ENCODE results near the gene SYNGR4.

Gene SYNGR4

DNA sequence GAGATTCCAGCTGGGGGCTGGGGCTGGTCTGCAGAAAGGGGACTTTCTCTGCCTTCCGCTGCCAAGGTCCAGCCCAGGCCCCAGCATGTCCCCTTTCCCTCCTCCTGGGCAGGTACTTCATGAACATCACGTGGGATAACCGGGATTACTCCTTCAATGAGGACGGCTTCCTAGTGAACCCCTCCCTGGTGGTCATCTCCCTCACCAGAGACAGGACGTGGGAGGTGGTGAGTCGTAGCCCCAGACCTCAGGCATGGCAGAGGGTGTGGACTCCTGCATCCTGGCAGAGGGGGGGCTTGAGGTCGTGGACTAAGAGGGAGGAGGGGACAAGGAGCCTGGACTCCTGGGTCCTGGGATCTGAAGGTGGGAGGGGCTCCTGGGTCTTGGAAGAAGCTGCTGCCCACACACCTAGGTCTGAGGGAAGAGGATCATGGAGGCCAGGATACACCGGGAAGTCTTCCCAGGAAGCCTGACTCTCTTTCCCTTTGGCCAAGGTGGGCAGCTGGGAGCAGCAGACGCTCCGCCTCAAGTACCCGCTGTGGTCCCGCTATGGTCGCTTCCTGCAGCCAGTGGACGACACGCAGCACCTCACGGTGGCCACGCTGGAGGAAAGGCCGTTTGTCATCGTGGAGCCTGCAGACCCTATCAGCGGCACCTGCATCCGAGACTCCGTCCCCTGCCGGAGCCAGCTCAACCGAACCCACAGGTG, 49.9 kb downstream of the SYNGR4 start:
- TF ChIP-seq ZFX (IDR thresholded peaks at IDR 0.05; ENCODE audit: borderline replicate concordance), result no peak
- TF ChIP-seq, protein P1, sequence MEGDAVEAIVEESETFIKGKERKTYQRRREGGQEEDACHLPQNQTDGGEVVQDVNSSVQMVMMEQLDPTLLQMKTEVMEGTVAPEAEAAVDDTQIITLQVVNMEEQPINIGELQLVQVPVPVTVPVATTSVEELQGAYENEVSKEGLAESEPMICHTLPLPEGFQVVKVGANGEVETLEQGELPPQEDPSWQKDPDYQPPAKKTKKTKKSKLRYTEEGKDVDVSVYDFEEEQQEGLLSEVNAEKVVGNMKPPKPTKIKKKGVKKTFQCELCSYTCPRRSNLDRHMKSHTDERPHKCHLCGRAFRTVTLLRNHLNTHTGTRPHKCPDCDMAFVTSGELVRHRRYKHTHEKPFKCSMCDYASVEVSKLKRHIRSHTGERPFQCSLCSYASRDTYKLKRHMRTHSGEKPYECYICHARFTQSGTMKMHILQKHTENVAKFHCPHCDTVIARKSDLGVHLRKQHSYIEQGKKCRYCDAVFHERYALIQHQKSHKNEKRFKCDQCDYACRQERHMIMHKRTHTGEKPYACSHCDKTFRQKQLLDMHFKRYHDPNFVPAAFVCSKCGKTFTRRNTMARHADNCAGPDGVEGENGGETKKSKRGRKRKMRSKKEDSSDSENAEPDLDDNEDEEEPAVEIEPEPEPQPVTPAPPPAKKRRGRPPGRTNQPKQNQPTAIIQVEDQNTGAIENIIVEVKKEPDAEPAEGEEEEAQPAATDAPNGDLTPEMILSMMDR (IDR thresholded peaks at IDR 0.05), result no peak
- 0 out of 2 replicates have a peak overlapping the region, but pooled peaks have one; percentile 26 for H3K27ac ChIP-seq

DNA sequence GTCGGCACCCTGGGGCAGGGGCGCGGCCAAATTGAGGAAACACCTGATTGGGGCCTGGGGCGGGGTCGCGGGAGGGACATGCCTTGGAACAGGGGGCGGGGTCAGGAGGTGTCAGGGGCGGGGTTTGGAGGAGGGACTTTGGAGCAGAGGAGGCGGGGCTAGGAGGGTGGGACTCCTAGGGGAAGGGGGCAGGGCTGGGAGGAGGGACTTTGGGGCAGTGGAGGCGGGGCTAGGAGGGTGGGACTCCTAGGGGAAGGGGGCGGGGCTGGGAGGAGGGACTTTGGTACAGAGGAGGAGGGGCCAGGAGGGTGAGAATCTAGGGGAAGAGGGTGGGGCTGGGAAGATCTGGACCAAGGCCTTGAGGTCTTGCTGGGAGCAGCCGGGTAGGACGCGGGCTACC, 51.2 kb downstream of the SYNGR4 start:
- TF ChIP-seq ZFX (IDR thresholded peaks at IDR 0.05; ENCODE audit: borderline replicate concordance), result no peak
- TF ChIP-seq, protein P1 (IDR thresholded peaks at IDR 0.05), result no peak
- 0 out of 2 replicates have a peak overlapping the region, but pooled peaks have one; percentile 26 for H3K27ac ChIP-seq

DNA sequence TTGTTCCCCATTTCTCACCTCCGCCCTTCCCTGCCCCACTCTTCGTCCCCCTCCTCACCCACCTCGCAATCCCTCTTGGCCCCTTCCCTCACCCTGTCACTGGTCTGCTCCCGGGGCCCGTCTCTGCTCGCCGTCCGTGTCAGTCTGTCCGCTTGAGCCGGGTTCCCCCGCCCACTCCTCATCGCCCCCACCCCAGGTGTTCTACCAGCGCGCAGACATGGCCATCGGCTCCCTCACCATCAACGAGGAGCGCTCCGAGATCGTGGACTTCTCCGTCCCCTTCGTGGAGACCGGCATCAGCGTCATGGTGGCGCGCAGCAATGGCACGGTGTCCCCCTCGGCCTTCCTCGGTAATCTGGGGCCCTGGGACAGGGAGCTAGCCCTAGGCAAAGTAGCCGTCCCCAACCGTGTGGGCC, 51.6 kb downstream of the SYNGR4 start:
- no peak for TF ChIP-seq ZFX (IDR thresholded peaks at IDR 0.05; ENCODE audit: borderline replicate concordance)
- TF ChIP-seq, protein P1 (IDR thresholded peaks at IDR 0.05), result no peak
- no peak overlapping the region for H3K27ac ChIP-seq

DNA sequence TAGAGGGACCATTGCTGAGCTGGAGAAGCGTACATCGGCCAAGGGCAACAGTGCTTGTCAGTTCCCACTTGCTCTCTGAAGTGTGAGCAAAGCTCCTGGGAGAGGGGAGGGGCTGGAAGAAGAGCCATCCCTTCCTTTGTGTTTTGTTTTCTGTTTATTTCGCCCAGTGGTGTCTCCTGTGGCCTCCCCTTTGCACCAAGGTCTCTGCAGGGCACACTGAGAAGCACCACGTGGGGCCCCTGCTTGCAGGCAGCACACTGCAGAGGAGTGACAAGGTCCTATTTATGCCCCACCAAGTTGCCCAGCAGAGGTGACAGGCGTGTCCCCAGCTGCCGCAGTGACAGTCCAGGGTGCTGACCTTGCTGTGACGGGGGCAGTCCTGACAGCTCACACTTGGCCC, 53.3 kb downstream of the SYNGR4 start:
- no peak overlapping the region for H3K27ac ChIP-seq
- no peak for TF ChIP-seq ZFX (IDR thresholded peaks at IDR 0.05; ENCODE audit: borderline replicate concordance)

DNA sequence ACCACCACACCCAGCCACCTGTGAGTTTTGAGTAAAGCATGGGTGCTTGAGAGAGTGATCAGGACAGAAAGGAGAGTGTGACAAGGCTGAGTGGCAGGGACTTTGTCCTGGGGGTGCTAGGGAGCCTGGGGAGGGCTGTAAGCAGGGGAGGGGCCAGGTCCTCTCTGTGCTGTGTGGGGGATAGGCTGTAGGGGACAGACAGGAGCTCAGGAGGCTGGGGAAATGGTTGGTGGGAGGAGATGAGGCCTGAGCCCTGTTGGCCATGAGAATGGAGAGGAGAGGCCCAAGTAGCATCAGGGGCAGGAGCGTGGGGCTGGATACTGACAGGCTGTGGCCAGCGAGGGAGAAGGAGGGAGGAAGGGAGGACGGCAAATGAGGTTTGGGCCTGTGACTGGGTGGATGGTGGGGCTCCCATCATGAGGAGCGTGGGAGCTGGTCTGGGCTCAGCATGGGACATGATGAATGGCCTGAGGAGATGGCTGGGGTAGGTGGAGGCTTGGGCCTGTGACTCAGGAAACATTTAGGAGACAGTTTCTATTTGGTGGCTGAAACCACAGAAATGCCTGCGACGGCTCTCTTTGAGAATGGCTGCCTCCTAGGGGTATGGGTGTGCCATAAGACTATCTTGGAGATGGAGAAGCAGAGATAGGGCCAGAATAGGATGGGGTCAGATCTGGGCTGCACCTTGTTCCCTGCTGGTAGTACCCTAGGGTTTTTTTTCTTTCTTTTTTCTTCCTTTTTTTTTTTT, 54.3 kb downstream of the SYNGR4 start:
- H3K27ac ChIP-seq, result no peak overlapping the region
- TF ChIP-seq ZFX (IDR thresholded peaks at IDR 0.05; ENCODE audit: borderline replicate concordance), result no peak

- TF ChIP-seq, protein P1 (IDR thresholded peaks at IDR 0.05), result no peak
- no peak for TF ChIP-seq ZFX (IDR thresholded peaks at IDR 0.05; ENCODE audit: borderline replicate concordance)
- H3K27ac ChIP-seq, result no peak overlapping the region
These were observed 55.2 kb downstream of the SYNGR4 start for GRCh38 chr19:48419158-48419920.

DNA sequence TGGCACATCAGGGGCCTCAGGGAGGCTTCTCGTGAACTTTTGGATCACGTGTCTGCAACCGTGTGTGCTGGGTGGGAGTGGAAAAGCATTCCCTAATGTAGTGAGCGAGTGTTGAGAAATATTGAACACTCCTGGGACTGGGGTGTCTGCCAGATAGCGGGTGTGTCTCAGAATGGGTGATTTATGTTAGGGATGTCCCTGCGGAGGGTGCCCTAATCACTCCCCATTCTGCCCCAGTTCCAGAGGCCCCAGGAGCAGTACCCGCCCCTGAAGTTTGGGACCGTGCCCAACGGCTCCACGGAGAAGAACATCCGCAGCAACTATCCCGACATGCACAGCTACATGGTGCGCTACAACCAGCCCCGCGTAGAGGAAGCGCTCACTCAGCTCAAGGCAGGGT, 57.4 kb downstream of the SYNGR4 start:
- no peak overlapping the region for H3K27ac ChIP-seq
- no peak for TF ChIP-seq ZFX (IDR thresholded peaks at IDR 0.05; ENCODE audit: borderline replicate concordance)
- TF ChIP-seq, protein P1 (IDR thresholded peaks at IDR 0.05), result no peak
